HepG2 (cell line): Measurements from ENCODE around the gene LARP1B. TPM values are rescaled to one million over a fixed set of nuclear protein-coding genes. Genes with fewer than 3 reads are reported as not detected.

Experiments used
- ARID4A ChIP-seq: sonication (generic); formaldehyde crosslinking; IDR thresholded peaks from 2 replicates; pipeline ENCODE4 v1.5.0; 2020; ENCODE audit warnings: mild to moderate bottlenecking, missing genetic modification reagents, borderline replicate concordance
- ATAD3A ChIP-seq: sonication (generic); formaldehyde crosslinking; IDR thresholded peaks from 2 replicates; pipeline ENCODE4 v1.4.0; 2020; ENCODE audit warnings: missing genetic modification reagents
- BORCS8-MEF2B ChIP-seq: sonication (generic); formaldehyde crosslinking; IDR thresholded peaks from 2 replicates; pipeline ENCODE4 v1.8.0; 2022; ENCODE audit warnings: mild to moderate bottlenecking, missing genetic modification reagents
- DMAP1 ChIP-seq: IDR thresholded peaks from 2 replicates; pipeline ENCODE4 v1.6.1; 2016
- E2F2 ChIP-seq: sonication (generic); formaldehyde crosslinking; IDR thresholded peaks from 2 replicates; pipeline ENCODE4 v1.4.0; 2020; ENCODE audit warnings: missing genetic modification reagents, borderline replicate concordance
- ETV5 ChIP-seq: IDR thresholded peaks from 2 replicates; pipeline ENCODE4 v1.6.1; 2018; ENCODE audit warnings: missing biosample characterization, missing genetic modification reagents, inconsistent platforms, borderline replicate concordance
- FOXK2 ChIP-seq: fragments of 450-650 bp; IDR thresholded peaks from 2 replicates; pipeline ENCODE4 v1.6.1; 2016
- PAXIP1 ChIP-seq: sonication (generic); formaldehyde crosslinking; conservative IDR thresholded peaks from 2 replicates; pipeline ENCODE4 v1.4.0; 2020; ENCODE audit warnings: mild to moderate bottlenecking, missing genetic modification reagents, moderate library complexity
- RBM39 ChIP-seq: fragments of 200-400 bp; formaldehyde crosslinking; IDR thresholded peaks from one replicate; pipeline ENCODE4 v1.6.1; 2018; ENCODE audit warnings: antibody characterized with exemption, mild to moderate bottlenecking, low read depth, low read length; ENCODE audit not compliant: poor library complexity, severe bottlenecking
- RFX1 ChIP-seq: fragments of 450-650 bp; IDR thresholded peaks from 2 replicates; pipeline ENCODE4 v1.6.1; 2017
- YY1 ChIP-seq: IDR thresholded peaks from 2 replicates; pipeline ENCODE4 v1.6.1; 2011; ENCODE audit warnings: low read length, low read depth, moderate library complexity, mild to moderate bottlenecking; ENCODE audit not compliant: insufficient read depth, insufficient replicate concordance
- ZBTB20 ChIP-seq: sonication (generic); formaldehyde crosslinking; IDR thresholded peaks from 2 replicates; pipeline ENCODE4 v1.8.1; 2023; ENCODE audit warnings: missing genetic modification reagents, low read depth, mild to moderate bottlenecking, borderline replicate concordance
- ZEB1 ChIP-seq: IDR thresholded peaks from 2 replicates; pipeline ENCODE4 v1.6.1; 2012; ENCODE audit warnings: mild to moderate bottlenecking, low read depth, inconsistent platforms; ENCODE audit not compliant: insufficient replicate concordance
- ZFX ChIP-seq: sonication (generic); formaldehyde crosslinking; IDR thresholded peaks from 2 replicates; pipeline ENCODE4 v1.4.0; 2020; ENCODE audit warnings: mild to moderate bottlenecking, low read depth, missing genetic modification reagents, moderate library complexity
- ZNF326 ChIP-seq: sonication (generic); formaldehyde crosslinking; IDR thresholded peaks from 2 replicates; pipeline ENCODE4 v1.4.0; 2020; ENCODE audit warnings: missing genetic modification reagents, borderline replicate concordance
- ZNF547 ChIP-seq: sonication (generic); formaldehyde crosslinking; IDR thresholded peaks from 2 replicates; pipeline ENCODE4 v1.5.1; 2020; ENCODE audit warnings: mild to moderate bottlenecking, missing genetic modification reagents
- ZSCAN29 ChIP-seq: sonication (generic); formaldehyde crosslinking; conservative IDR thresholded peaks from 2 replicates; pipeline ENCODE4 v1.4.0; 2020; ENCODE audit warnings: mild to moderate bottlenecking, missing genetic modification reagents
- polyA plus RNA-seq, 8 experiments: library from polyadenylated mRNA; depleted of rRNA in 3 of 8; stranded (reverse) in 7 of 8; unstranded in 1 of 8; fragments of >200 nt; fragmentation: Illumina TruSeq in 4 of 8; extraction: Trizol in 4 of 8; gene quantifications; 2 replicates each; pipeline versions ENCODE4 v1.2.1 to v1.2.3, GENCODE V29; 2011 to 2016; ENCODE audit warnings: low read depth in 4 of 8, missing spikeins in 1 of 8, mixed read lengths in 1 of 8; ENCODE audit not compliant: insufficient read depth in 1 of 8
- total RNA-seq, 5 experiments: library from RNA; depleted of rRNA; stranded (reverse); fragments of >200 nt; fragmentation: Illumina TruSeq; extraction: Trizol; gene quantifications; 2 replicates each; pipeline ENCODE4 v1.2.3, GENCODE V29; 2016; ENCODE audit warnings: low read depth in 1 of 5

Gene LARP1B
- total and polyA plus RNA-seq, 2 of the 13 experiments (the other 11 are each of a cell fraction or from before 2014, with no cell fraction given) = 19.2 to 52.7 TPM

- TF ChIP-seq FOXK2 = no peak
- 0 out of 2 replicates have a peak, but pooled peaks have one; percentile 10 for TF ChIP-seq ETV5 (CRISPR knock-in tag)
- TF ChIP-seq BORCS8-MEF2B (CRISPR knock-in tag) = peak; percentile 91
- TF ChIP-seq ZSCAN29 (CRISPR knock-in tag) = peak; percentile 36; the same call in 1 of the 2 replicates
- peak; percentile 69 for TF ChIP-seq RBM39
- peak; percentile 81; the same call in 1 of the 2 replicates for TF ChIP-seq ZNF547 (CRISPR knock-in tag)
- TF ChIP-seq ATAD3A (CRISPR knock-in tag) = no peak
- peak; percentile 100 for TF ChIP-seq ZFX (CRISPR knock-in tag)
- peak; percentile 56 for TF ChIP-seq PAXIP1 (CRISPR knock-in tag)
- TF ChIP-seq ARID4A = peak; percentile 68; the same call in 1 of the 2 replicates
- TF ChIP-seq ZNF326 (CRISPR knock-in tag) = no peak
- TF ChIP-seq ZEB1 = no peak
- TF ChIP-seq ZBTB20 (CRISPR knock-in tag) = peak; percentile 59; the same call in 1 of the 2 replicates
- TF ChIP-seq DMAP1 (CRISPR knock-in tag) = peak; percentile 78
- TF ChIP-seq E2F2 (CRISPR knock-in tag) = no peak
- no peak for TF ChIP-seq RFX1
- TF ChIP-seq YY1 = peak; percentile 80
Measured at GRCh38 chr4:128060699-128061565, at the start of gene LARP1B (continued).
